Activated CD4-positive, alpha-beta memory T cell treated with anti-CD3 and anti-CD28 coated beads for 36 hours (primary cell): ENCODE data around the gene PMEL. TPM values are rescaled to one million over a fixed set of nuclear protein-coding genes. Genes with fewer than 3 reads are reported as not detected.
A peak's percentile ranks its signal among the peaks of the same experiment; 100 is the strongest.
"Not testable (repeated sequence)": the region's sequence is repeated elsewhere in the genome, so short reads cannot be mapped to it uniquely, and the experiment has no call there.

Experiments
- CTCF ChIA-PET: fragments of 350-600 bp; sonication (Branson Sonifier 250); formaldehyde crosslinking; loops from one replicate; lab custom pipeline; 2021; ENCODE audit warnings: antibody characterized with exemption, inconsistent platforms; lab: Charles Lee
- POLR2A ChIA-PET: fragments of 350-600 bp; sonication (Branson Sonifier 250); formaldehyde crosslinking; loops from one replicate; lab custom pipeline; 2021; ENCODE audit warnings: antibody characterized with exemption; lab: Charles Lee
- DNase-seq: peaks from one replicate; pipeline ENCODE4 v3.0.0-alpha.2; 2020
- H3K27ac Mint-ChIP-seq: one replicate; pipeline ENCODE4 v1.8.0; 2021; ENCODE audit warnings: mixed read lengths
- H3K27me3 Mint-ChIP-seq: one replicate; pipeline ENCODE4 v1.8.0; 2021; ENCODE audit warnings: mixed read lengths
- H3K36me3 Mint-ChIP-seq: one replicate; pipeline ENCODE4 v1.8.0; 2021; ENCODE audit warnings: mixed read lengths
- H3K4me1 Mint-ChIP-seq: one replicate; pipeline ENCODE4 v1.8.0; 2021; ENCODE audit warnings: low read depth, mixed read lengths
- H3K4me3 Mint-ChIP-seq: one replicate; pipeline ENCODE4 v1.8.0; 2021; ENCODE audit warnings: mild to moderate bottlenecking, mixed read lengths
- H3K9me3 Mint-ChIP-seq: one replicate; pipeline ENCODE4 v1.8.0; 2021; ENCODE audit warnings: mixed read lengths
- intact Hi-C: fragments of 100-400 bp; cut with micrococcal nuclease; formaldehyde crosslinking; loops from one replicate; pipeline ENCODE4 v1.15.1; 2023
- total RNA-seq, 2 experiments: library from RNA; stranded (reverse); gene quantifications; one replicate each; pipeline ENCODE4 v1.2.3, GENCODE V29; 2021

PMEL gene
- 1 to 10 TPM in 1 of 2 experiments, under 1 TPM in 1; 0.94 to 1.5 TPM for total RNA-seq

- no peaks in the 10 kb centered on the region for H3K27me3 Mint-ChIP-seq
- intact Hi-C loops: no loop called here
- no peaks in the 10 kb centered on the region for H3K9me3 Mint-ChIP-seq
- ChIA-PET CTCF (no interaction called here), POLR2A (no interaction called here)
- H3K4me1 Mint-ChIP-seq: peaks cover 21% of the 10 kb centered on the region
- peak within 1 kb of the TSS; percentile 85 for H3K4me3 Mint-ChIP-seq
- DNase-seq: no peak
- peaks cover 26% of the 10 kb centered on the region for H3K36me3 Mint-ChIP-seq
- H3K27ac Mint-ChIP-seq: peak within 1 kb of the TSS; percentile 80
Observed at GRCh38 chr12:55965941-55966407, at the start of gene PMEL. Gene PMEL (minus strand): TSS chr12:55966042. CDS start chr12:55966011, 31 bp downstream.

GRCh38 chr12:56014205-56014604, 48.4 kb upstream of the PMEL start:
- Mint-ChIP-seq H3K36me3 (no peaks in the 10 kb centered on the region), H3K4me1 (peaks cover 15% of the 10 kb centered on the region), H3K27ac (no peak overlapping the region), H3K4me3 (no peak overlapping the region), H3K27me3 (no peaks in the 10 kb centered on the region), H3K9me3 (no peaks in the 10 kb centered on the region)
- intact Hi-C loops: no loop called here
- POLR2A ChIA-PET: interaction anchor here (1.0 to 1.1 kb wide), 2 partner anchors 27 to 41 kb away, joined by 3 to 4 read pairs; partner anchors contain the start of gene RAB5B
- CTCF ChIA-PET: interaction anchor here (0.7 to 1.1 kb wide), 2 partner anchors 15 to 68 kb away, joined by 3 read pairs; no protein-coding TSS in a partner anchor
- no peak for DNase-seq

GRCh38 chr12:56013482-56013881, 47.6 kb upstream of the PMEL start:
- intact Hi-C loops: no loop called here
- POLR2A ChIA-PET: interaction anchor here (1.0 to 1.1 kb wide), 2 partner anchors 27 to 40 kb away, joined by 3 to 4 read pairs; partner anchors contain the start of gene RAB5B
- Mint-ChIP-seq H3K27ac (no peak overlapping the region), H3K4me3 (no peak overlapping the region), H3K27me3 (no peaks in the 10 kb centered on the region), H3K4me1 (peaks cover 19% of the 10 kb centered on the region), H3K36me3 (no peaks in the 10 kb centered on the region), H3K9me3 (no peaks in the 10 kb centered on the region)
- DNase-seq: no peak
- CTCF ChIA-PET: interaction anchor here (0.7 to 1.1 kb wide), 2 partner anchors 16 to 67 kb away, joined by 3 read pairs; no protein-coding TSS in a partner anchor

- no peak overlapping the region for H3K27ac Mint-ChIP-seq
- DNase-seq: no peak
- POLR2A ChIA-PET: interaction anchor here (0.6 to 0.8 kb wide), 2 partner anchors 34 to 1057 kb away, joined by 3 to 4 read pairs; no protein-coding TSS in a partner anchor
- no peak overlapping the region for H3K4me3 Mint-ChIP-seq
- no peaks in the 10 kb centered on the region for H3K27me3 Mint-ChIP-seq
- H3K36me3 Mint-ChIP-seq: no peaks in the 10 kb centered on the region
- CTCF ChIA-PET: interaction anchor here (0.9 to 1.3 kb wide), 2 partner anchors 13 to 15 kb away, joined by 3 to 8 read pairs; no protein-coding TSS in a partner anchor
- peaks cover 30% of the 10 kb centered on the region for H3K4me1 Mint-ChIP-seq
- intact Hi-C loops: no loop called here
- no peaks in the 10 kb centered on the region for H3K9me3 Mint-ChIP-seq
Observed at GRCh38 chr12:56011509-56012090, 45.8 kb upstream of the PMEL start.

- Mint-ChIP-seq H3K9me3 (no peaks in the 10 kb centered on the region), H3K36me3 (no peaks in the 10 kb centered on the region), H3K27ac (no peak overlapping the region), H3K4me3 (no peak overlapping the region), H3K4me1 (peaks cover 24% of the 10 kb centered on the region), H3K27me3 (no peaks in the 10 kb centered on the region)
- DNase-seq: no peak
- ChIA-PET CTCF (interaction anchor here (0.6 to 6.9 kb wide), 4 partner anchors 13 to 295 kb away, joined by 3 to 49 read pairs (median 4); partner anchors contain the start of genes BLOC1S1 and SUOX), POLR2A (no interaction called here)
- intact Hi-C loops: no loop called here
Observed at GRCh38 chr12:56010111-56010570, 44.3 kb upstream of the PMEL start.

GRCh38 chr12:56007564-56008559, 42.0 kb upstream of the PMEL start:
- Mint-ChIP-seq H3K4me3 (peak overlapping the region; percentile 79), H3K36me3 (no peaks in the 10 kb centered on the region), H3K27ac (peak overlapping the region; percentile 69), H3K9me3 (no peaks in the 10 kb centered on the region), H3K27me3 (no peaks in the 10 kb centered on the region), H3K4me1 (peaks cover 24% of the 10 kb centered on the region)
- intact Hi-C loops: loop anchor here (1.0 to 2.0 kb wide), 2 partner anchors 13 to 35 kb away; partner anchors contain the start of gene IKZF4
- CTCF ChIA-PET: interaction anchor here (1.6 to 6.9 kb wide), 2 partner anchors 11 to 21 kb away, joined by 7 to 49 read pairs; partner anchors contain the start of gene SUOX
- DNase-seq: peak; percentile 71
- POLR2A ChIA-PET: interaction anchor here (1.0 to 1.4 kb wide), 6 partner anchors 8 to 96 kb away, joined by 3 to 5 read pairs (median 4); partner anchors contain the start of genes RAB5B and SUOX

- ChIA-PET CTCF (interaction anchor here (1.5 to 6.9 kb wide), 2 partner anchors 8 to 25 kb away, joined by 4 to 49 read pairs; partner anchors contain the start of gene SUOX), POLR2A (no interaction called here)
- Mint-ChIP-seq H3K27ac (no peak overlapping the region), H3K4me1 (peaks cover 22% of the 10 kb centered on the region), H3K36me3 (no peaks in the 10 kb centered on the region), H3K4me3 (no peak overlapping the region), H3K27me3 (no peaks in the 10 kb centered on the region), H3K9me3 (no peaks in the 10 kb centered on the region)
- DNase-seq: no peak
- intact Hi-C loops: no loop called here
Observed at GRCh38 chr12:56004211-56004610, 38.4 kb upstream of the PMEL start.

- H3K36me3 Mint-ChIP-seq, H3K27me3 Mint-ChIP-seq, DNase-seq, H3K27ac Mint-ChIP-seq, POLR2A ChIA-PET, H3K4me3 Mint-ChIP-seq, H3K9me3 Mint-ChIP-seq, intact Hi-C loops: not testable (repeated sequence)
- H3K4me1 Mint-ChIP-seq: peaks cover 18% of the 10 kb centered on the region
- CTCF ChIA-PET: interaction anchor here (1.5 kb wide), 1 partner anchor 26 kb away, joined by 4 read pairs; no protein-coding TSS in a partner anchor
Observed at GRCh38 chr12:56003376-56003775, 37.5 kb upstream of the PMEL start.

- CTCF ChIA-PET: no interaction called here
- Mint-ChIP-seq H3K27me3 (peaks cover 5% of the 10 kb centered on the region), H3K36me3 (no peaks in the 10 kb centered on the region), H3K4me3 (no peak overlapping the region), H3K9me3 (no peaks in the 10 kb centered on the region), H3K4me1 (peaks cover 14% of the 10 kb centered on the region), H3K27ac (no peak overlapping the region)
- no peak for DNase-seq
- POLR2A ChIA-PET: interaction anchor here (0.6 kb wide), 1 partner anchor 19 kb away, joined by 3 read pairs; the partner anchor contains the start of gene IKZF4
- intact Hi-C loops: no loop called here
Observed at GRCh38 chr12:56001487-56002100, 35.8 kb upstream of the PMEL start.

- H3K4me1 Mint-ChIP-seq: peaks cover 19% of the 10 kb centered on the region
- H3K4me3 Mint-ChIP-seq, H3K27ac Mint-ChIP-seq, H3K36me3 Mint-ChIP-seq, DNase-seq, H3K27me3 Mint-ChIP-seq, H3K9me3 Mint-ChIP-seq: not testable (repeated sequence)
- ChIA-PET POLR2A (interaction anchor here (1.2 kb wide), 1 partner anchor 8 kb away, joined by 5 read pairs; no protein-coding TSS in a partner anchor), CTCF (interaction anchor here (0.9 to 1.2 kb wide), 2 partner anchors 20 to 29 kb away, joined by 3 read pairs; no protein-coding TSS in a partner anchor)
- intact Hi-C loops: loop anchor here (5.0 kb wide), 1 partner anchor 102 kb away; the partner anchor contains the start of gene PA2G4
Observed at GRCh38 chr12:55999999-56000540, 34.2 kb upstream of the PMEL start.
